Glomerular visceral epithelial cell (primary cell): ENCODE results near the gene SYPL1.

Experiments
- DNase-seq: peaks from one replicate; pipeline ENCODE4 v3.0.0-alpha.2; 2016; ENCODE audit errors: extremely low spot score

Gene SYPL1

GRCh38 chr7:106050746-106051117 is 61.4 kb downstream of the SYPL1 start:
- no peak for DNase-seq

- no peak for DNase-seq
Measured at GRCh38 chr7:106050002-106050745, 61.9 kb downstream of the SYPL1 start.

- no peak for DNase-seq
Measured at GRCh38 chr7:106049139-106049752, 62.9 kb downstream of the SYPL1 start.

- DNase-seq = no peak
Measured at GRCh38 chr7:106048706-106049020, 63.4 kb downstream of the SYPL1 start.

- DNase-seq = no peak
Measured at GRCh38 chr7:106047818-106048705, 64.0 kb downstream of the SYPL1 start.

GRCh38 chr7:106047184-106047583 is 64.9 kb downstream of the SYPL1 start:
- DNase-seq = no peak

- DNase-seq = no peak
Measured at GRCh38 chr7:106045586-106045985, 66.5 kb downstream of the SYPL1 start.

- DNase-seq = no peak
Measured at GRCh38 chr7:106045139-106045538, 67.0 kb downstream of the SYPL1 start.

GRCh38 chr7:106042196-106042611 is 69.9 kb downstream of the SYPL1 start:
- no peak for DNase-seq

GRCh38 chr7:106041140-106041717 is 70.9 kb downstream of the SYPL1 start:
- DNase-seq = peak; percentile 39
